Endothelial cell of umbilical vein (primary cell): Measurements from ENCODE around the gene GALNT12.

Experiments
- EZH2 ChIP-seq: IDR thresholded peaks from 2 replicates; pipeline ENCODE4 v1.6.1; 2012; ENCODE audit warnings: borderline replicate concordance, low read depth, mild to moderate bottlenecking, moderate library complexity, low read length, inconsistent platforms; ENCODE audit not compliant: severe bottlenecking
- FOS ChIP-seq: IDR thresholded peaks from 2 replicates; pipeline ENCODE4 v1.6.1; 2011; ENCODE audit warnings: mild to moderate bottlenecking, low read length, moderate library complexity, borderline replicate concordance; ENCODE audit not compliant: insufficient read depth
- JUN ChIP-seq: IDR thresholded peaks from 2 replicates; pipeline ENCODE4 v1.6.1; 2011; ENCODE audit warnings: borderline replicate concordance, low read depth; ENCODE audit not compliant: insufficient read length, insufficient read depth
- MYC ChIP-seq: IDR thresholded peaks from one replicate; pipeline ENCODE4 v1.6.1; 2011; ENCODE audit warnings: mild to moderate bottlenecking, low read depth, low read length
- POLR2A ChIP-seq: IDR thresholded peaks from 2 replicates; pipeline ENCODE4 v1.6.1; 2012; ENCODE audit warnings: low read depth, mild to moderate bottlenecking, control low read depth, low read length
- POLR2AphosphoS5 ChIP-seq: IDR thresholded peaks from 2 replicates; pipeline ENCODE4 v1.6.1; 2012; ENCODE audit warnings: low read depth, mild to moderate bottlenecking, control low read depth, low read length, moderate library complexity; ENCODE audit not compliant: insufficient read depth
- TF ChIP-seq, protein P1 (sequence below), 2 donors: IDR thresholded peaks; 1 replicate in 1 of 2; 2 replicates in 1 of 2; pipeline ENCODE4 v1.5.1; 2011; ENCODE audit warnings: low read length in 2 of 2, mild to moderate bottlenecking in 2 of 2, moderate library complexity in 2 of 2, control low read depth in 1 of 2, inconsistent platforms in 1 of 2, low read depth in 1 of 2; ENCODE audit not compliant: insufficient read depth in 1 of 2; ENCODE audit errors: extremely low read depth in 1 of 2
- TF ChIP-seq, protein P2 (sequence below): IDR thresholded peaks from 2 replicates; pipeline ENCODE4 v1.6.1; 2011; ENCODE audit not compliant: insufficient read depth, insufficient read length

DNA sequence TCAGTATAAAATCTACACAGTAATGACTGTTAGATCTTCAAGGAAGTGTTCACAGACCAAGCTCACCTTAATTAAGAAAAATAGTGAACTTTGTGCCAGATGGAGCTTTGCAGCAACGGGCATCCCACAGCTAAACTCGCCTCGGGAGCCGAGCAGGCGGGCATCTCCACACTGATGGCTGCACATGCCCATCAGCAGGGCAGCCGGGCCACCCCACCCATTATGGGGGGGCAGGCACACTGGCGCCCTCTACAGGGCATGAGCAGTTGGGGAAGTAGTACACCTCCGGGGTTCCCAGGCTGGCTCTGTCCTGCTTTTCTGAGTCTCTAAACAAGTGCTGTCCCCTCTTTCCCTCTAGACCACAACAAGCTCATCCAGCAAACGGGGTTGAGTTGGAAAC, 32.7 kb upstream of the GALNT12 start:
- TF ChIP-seq EZH2, result no peak
- TF ChIP-seq, protein P1, sequence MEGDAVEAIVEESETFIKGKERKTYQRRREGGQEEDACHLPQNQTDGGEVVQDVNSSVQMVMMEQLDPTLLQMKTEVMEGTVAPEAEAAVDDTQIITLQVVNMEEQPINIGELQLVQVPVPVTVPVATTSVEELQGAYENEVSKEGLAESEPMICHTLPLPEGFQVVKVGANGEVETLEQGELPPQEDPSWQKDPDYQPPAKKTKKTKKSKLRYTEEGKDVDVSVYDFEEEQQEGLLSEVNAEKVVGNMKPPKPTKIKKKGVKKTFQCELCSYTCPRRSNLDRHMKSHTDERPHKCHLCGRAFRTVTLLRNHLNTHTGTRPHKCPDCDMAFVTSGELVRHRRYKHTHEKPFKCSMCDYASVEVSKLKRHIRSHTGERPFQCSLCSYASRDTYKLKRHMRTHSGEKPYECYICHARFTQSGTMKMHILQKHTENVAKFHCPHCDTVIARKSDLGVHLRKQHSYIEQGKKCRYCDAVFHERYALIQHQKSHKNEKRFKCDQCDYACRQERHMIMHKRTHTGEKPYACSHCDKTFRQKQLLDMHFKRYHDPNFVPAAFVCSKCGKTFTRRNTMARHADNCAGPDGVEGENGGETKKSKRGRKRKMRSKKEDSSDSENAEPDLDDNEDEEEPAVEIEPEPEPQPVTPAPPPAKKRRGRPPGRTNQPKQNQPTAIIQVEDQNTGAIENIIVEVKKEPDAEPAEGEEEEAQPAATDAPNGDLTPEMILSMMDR (IDR thresholded peaks at IDR 0.05; ENCODE audit: extremely low read depth in 1 of 2, insufficient read depth in 1 of 2, low read depth in 1 of 2, low read length in 2 of 2), result peak; percentile 55 to 78
- no peak for TF ChIP-seq POLR2A
- no peak for TF ChIP-seq POLR2AphosphoS5
- no peak for TF ChIP-seq MYC
- no peak for TF ChIP-seq JUN
- TF ChIP-seq, protein P2, sequence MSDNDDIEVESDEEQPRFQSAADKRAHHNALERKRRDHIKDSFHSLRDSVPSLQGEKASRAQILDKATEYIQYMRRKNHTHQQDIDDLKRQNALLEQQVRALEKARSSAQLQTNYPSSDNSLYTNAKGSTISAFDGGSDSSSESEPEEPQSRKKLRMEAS, result no peak
- TF ChIP-seq FOS, result no peak
